ENCODE data around the gene NBPF11.
"Not testable (repeated sequence)": the region's sequence is repeated elsewhere in the genome, so short reads cannot be mapped to it uniquely, and the experiment has no call there.

Gene NBPF11, protein sequence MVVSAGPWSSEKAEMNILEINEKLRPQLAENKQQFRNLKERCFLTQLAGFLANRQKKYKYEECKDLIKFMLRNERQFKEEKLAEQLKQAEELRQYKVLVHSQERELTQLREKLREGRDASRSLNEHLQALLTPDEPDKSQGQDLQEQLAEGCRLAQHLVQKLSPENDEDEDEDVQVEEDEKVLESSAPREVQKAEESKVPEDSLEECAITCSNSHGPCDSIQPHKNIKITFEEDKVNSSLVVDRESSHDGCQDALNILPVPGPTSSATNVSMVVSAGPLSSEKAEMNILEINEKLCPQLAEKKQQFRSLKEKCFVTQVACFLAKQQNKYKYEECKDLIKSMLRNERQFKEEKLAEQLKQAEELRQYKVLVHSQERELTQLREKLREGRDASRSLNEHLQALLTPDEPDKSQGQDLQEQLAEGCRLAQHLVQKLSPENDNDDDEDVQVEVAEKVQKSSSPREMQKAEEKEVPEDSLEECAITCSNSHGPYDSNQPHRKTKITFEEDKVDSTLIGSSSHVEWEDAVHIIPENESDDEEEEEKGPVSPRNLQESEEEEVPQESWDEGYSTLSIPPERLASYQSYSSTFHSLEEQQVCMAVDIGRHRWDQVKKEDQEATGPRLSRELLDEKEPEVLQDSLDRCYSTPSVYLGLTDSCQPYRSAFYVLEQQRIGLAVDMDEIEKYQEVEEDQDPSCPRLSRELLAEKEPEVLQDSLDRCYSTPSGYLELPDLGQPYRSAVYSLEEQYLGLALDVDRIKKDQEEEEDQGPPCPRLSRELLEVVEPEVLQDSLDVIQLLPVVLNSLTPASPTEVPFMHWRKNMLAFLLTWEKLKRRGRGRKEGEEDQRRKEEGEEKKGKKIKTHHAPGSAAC

DNA sequence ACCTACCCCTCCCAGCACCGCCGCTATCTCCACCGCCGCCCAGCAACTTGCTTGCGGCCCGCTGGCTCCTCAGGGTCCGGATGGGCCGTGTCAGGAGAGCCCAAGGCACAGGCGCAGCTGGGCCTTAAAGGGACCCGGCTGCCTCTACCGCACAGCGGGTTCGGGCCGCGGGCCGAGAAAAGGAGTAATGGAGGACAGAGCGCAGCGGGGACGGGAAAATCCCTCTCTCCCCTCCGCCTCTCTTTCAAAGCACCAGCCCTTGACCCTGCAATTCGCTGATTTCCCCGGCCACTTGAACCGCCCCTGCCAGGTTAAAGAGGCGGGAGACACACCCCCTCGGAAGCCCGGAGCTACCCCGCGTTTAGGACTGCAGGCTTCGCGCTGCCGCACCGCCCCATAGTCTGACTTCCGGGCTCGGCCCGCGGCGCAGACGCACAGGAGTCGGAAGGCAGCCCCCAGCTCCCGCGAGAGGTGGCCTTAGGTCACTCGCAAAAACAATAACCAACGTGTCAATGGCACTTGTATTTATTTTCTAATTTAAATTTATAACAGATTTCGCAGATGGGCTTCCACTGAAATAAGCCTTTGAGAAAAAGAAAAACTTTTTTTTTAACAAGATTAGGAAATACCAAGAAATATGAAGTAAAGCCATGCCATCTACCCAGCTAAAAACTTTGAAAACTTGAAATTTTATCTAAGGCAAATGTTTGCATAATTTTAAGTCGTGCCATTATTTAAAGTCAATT is at the start of gene NBPF11:
Gene NBPF11 (minus strand): TSS at position 371 of the 746 bp plus-strand sequence. CDS start 25,278 bp downstream, outside the sequence.
- peak within 1 kb of the TSS; percentile 73 for H3K27ac ChIP-seq

GRCh38 chr1:148197396-148197795 is 45.3 kb upstream of the NBPF11 start:
- not testable (repeated sequence) for H3K27ac ChIP-seq

GRCh38 chr1:148196949-148197348 is 44.9 kb upstream of the NBPF11 start:
- not testable (repeated sequence) for H3K27ac ChIP-seq

DNA sequence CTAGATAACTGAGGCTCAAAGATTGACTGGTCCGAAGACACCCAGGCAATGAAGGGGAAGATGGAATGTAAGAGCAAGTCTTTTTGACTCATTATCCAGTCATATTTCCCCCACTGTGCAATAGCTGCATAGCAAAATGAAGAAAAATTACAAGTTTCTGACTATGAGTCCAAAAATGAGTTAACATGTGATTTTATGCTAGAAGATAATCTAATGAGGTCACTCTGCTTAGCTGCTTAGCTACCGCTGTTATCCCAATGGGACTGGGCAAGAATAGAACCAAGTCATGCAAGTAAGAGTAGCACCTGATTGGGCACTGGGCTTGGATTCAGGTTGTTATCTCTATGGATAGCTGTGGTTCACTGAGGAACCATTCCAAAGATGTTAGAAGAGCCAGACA is 43.0 kb upstream of the NBPF11 start:
- H3K27ac ChIP-seq, result not testable (repeated sequence)

GRCh38 chr1:148188768-148189167 is 36.7 kb upstream of the NBPF11 start:
- peak overlapping the region; percentile 82 for H3K27ac ChIP-seq

DNA sequence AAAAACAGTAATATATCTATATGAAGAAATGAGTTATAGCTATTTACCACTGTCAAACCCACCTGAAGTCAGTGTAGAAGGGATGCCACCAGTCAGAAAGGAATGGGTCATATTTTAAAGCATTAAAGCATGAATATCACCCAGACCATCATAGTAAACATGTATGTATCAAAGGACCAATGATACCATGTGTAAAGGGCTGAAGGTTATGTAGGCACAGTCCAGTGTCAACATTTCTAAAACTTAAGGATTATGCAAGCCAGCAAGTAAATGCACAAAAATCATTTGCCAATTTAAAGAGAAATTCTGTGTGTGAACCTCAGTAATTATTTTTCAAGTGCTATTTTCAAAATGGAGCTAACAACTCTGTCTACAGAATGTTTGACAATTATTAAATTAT is 26.6 kb upstream of the NBPF11 start:
- not testable (repeated sequence) for H3K27ac ChIP-seq

- not testable (repeated sequence) for H3K27ac ChIP-seq
These were observed 23.3 kb upstream of the NBPF11 start for GRCh38 chr1:148175414-148175813.

GRCh38 chr1:148171995-148172394 is 19.9 kb upstream of the NBPF11 start:
- H3K27ac ChIP-seq, result not testable (repeated sequence)

GRCh38 chr1:148166558-148167492 is 14.7 kb upstream of the NBPF11 start:
- 0 out of 2 replicates have a peak overlapping the region, but pooled peaks have one; percentile 13 for H3K27ac ChIP-seq
- TF ChIP-seq, protein P1, sequence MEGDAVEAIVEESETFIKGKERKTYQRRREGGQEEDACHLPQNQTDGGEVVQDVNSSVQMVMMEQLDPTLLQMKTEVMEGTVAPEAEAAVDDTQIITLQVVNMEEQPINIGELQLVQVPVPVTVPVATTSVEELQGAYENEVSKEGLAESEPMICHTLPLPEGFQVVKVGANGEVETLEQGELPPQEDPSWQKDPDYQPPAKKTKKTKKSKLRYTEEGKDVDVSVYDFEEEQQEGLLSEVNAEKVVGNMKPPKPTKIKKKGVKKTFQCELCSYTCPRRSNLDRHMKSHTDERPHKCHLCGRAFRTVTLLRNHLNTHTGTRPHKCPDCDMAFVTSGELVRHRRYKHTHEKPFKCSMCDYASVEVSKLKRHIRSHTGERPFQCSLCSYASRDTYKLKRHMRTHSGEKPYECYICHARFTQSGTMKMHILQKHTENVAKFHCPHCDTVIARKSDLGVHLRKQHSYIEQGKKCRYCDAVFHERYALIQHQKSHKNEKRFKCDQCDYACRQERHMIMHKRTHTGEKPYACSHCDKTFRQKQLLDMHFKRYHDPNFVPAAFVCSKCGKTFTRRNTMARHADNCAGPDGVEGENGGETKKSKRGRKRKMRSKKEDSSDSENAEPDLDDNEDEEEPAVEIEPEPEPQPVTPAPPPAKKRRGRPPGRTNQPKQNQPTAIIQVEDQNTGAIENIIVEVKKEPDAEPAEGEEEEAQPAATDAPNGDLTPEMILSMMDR (conservative IDR thresholded peaks at IDR 0.05), result no peak

GRCh38 chr1:148162363-148162762 is 10.3 kb upstream of the NBPF11 start:
- TF ChIP-seq, protein P1 (conservative IDR thresholded peaks at IDR 0.05), result no peak
- H3K27ac ChIP-seq, result no peak overlapping the region

DNA sequence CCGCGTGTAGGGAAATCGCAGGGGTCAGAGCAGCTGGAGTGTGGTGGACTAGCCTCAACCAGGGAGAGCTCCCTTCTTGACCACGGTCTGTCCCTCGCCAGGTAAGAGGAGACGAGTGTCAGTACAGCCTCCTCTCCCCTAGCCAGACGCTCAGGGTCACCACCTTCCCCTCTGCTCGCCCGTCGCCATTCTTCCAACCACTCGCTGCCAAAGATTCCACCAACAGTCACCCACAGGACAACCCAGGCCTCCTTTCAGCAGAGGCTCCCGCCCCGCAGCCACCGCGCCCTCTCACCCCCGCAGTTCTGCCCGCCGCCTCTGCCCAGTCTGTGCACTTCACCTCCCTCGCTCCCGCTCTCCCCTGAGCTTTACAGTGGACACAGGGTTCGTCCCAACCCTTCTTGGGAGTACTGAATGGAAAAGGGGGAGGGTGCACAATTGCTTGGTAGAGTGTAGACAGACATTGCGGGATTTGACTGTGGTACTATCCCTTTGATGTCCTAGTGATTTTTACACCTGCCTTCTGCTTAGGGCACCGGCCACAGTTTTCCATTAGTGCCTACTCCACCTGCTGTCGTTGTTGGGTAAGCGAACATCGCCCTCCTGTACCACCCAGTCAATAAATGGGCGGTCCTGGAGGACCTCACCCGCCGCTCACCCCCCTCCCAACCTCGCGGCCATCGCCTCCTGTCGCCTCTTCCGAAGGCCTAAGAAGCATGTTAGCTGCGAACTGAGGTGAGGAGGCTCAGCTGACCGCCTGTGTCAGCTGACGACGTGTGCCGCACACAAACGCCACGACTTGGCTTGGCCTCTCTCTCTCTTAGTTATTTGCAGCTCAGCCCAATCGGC is 9.2 kb upstream of the NBPF11 start:
- TF ChIP-seq, protein P1 (conservative IDR thresholded peaks at IDR 0.05), result no peak
- H3K27ac ChIP-seq, result no peak overlapping the region

All from VCaP (cell line).